ENCODE data around the gene USP17L12.
"Not testable (repeated sequence)": the region's sequence is repeated elsewhere in the genome, so short reads cannot be mapped to it uniquely, and the experiment has no call there.

USP17L12 gene

GRCh38 chr4:9257824-9258223 lies 37.9 kb downstream of the USP17L12 start, which contains the start of gene USP17L20:
TSS of gene USP17L20 (plus strand) at chr4:9258124. CDS start at chr4:9258124, 0 bp downstream.
- H3K27me3 ChIP-seq (ENCODE audit: low read depth, low read length); H3K4me1 ChIP-seq (ENCODE audit: control insufficient read depth in 1 of 2, insufficient read depth in 2 of 2, low read length in 2 of 2); H3K9me3 ChIP-seq (ENCODE audit: control insufficient read depth in 1 of 2, low read length in 2 of 2); H3K27ac ChIP-seq (ENCODE audit: low read length); H3K36me3 ChIP-seq (ENCODE audit: control insufficient read depth in 1 of 2, insufficient read depth in 2 of 2, low read length in 2 of 2); H3K4me3 ChIP-seq (ENCODE audit: low read depth in 1 of 2, low read length in 2 of 2): not testable (repeated sequence)

- not testable (repeated sequence) for H3K4me1 ChIP-seq (ENCODE audit: control insufficient read depth in 1 of 2, insufficient read depth in 2 of 2, low read length in 2 of 2); H3K27me3 ChIP-seq (ENCODE audit: low read depth, low read length); H3K4me3 ChIP-seq (ENCODE audit: low read depth in 1 of 2, low read length in 2 of 2); H3K9me3 ChIP-seq (ENCODE audit: control insufficient read depth in 1 of 2, low read length in 2 of 2); H3K27ac ChIP-seq (ENCODE audit: low read length); H3K36me3 ChIP-seq (ENCODE audit: control insufficient read depth in 1 of 2, insufficient read depth in 2 of 2, low read length in 2 of 2)
Measured at GRCh38 chr4:9262572-9262971, 42.6 kb downstream of the USP17L12 start, which contains the start of gene USP17L21. TSS of gene USP17L21 (plus strand) at chr4:9262872. CDS start at chr4:9262872, 0 bp downstream.

- H3K27me3 ChIP-seq (ENCODE audit: low read depth, low read length); H3K27ac ChIP-seq (ENCODE audit: low read length); H3K9me3 ChIP-seq (ENCODE audit: control insufficient read depth in 1 of 2, low read length in 2 of 2); H3K4me3 ChIP-seq (ENCODE audit: low read depth in 1 of 2, low read length in 2 of 2); H3K4me1 ChIP-seq (ENCODE audit: control insufficient read depth in 1 of 2, insufficient read depth in 2 of 2, low read length in 2 of 2); H3K36me3 ChIP-seq (ENCODE audit: control insufficient read depth in 1 of 2, insufficient read depth in 2 of 2, low read length in 2 of 2): not testable (repeated sequence)
Measured at GRCh38 chr4:9267319-9267718, 47.4 kb downstream of the USP17L12 start, which contains the start of gene USP17L22. TSS of gene USP17L22 (plus strand) at chr4:9267619. CDS start at chr4:9267619, 0 bp downstream.
